Neural progenitor cell (in vitro differentiated cells): Measurements from ENCODE around the gene ABL1. TPM values are rescaled to one million over a fixed set of nuclear protein-coding genes. Genes with fewer than 3 reads are reported as not detected.

Experiments used
- DNase-seq: peaks from one replicate; pipeline ENCODE4 v3.0.0-alpha.2; 2016; ENCODE audit warnings: low spot score
- H2AFZ ChIP-seq: fragments of 200-600 bp; sonication (generic); replicated peaks from 2 replicates; pipeline ENCODE4 v1.6.1; 2016; ENCODE audit warnings: antibody characterized with exemption
- H3F3A ChIP-seq: fragments of 200-600 bp; sonication (generic); 2 replicates; pipeline ENCODE4 v1.6.1; 2016; ENCODE audit warnings: antibody characterized with exemption, low read depth
- H3K27ac ChIP-seq: fragments of 200-600 bp; sonication (generic); 2 replicates; pipeline ENCODE4 v1.5.1; 2016; ENCODE audit warnings: mild to moderate bottlenecking
- H3K27me3 ChIP-seq: fragments of 200-600 bp; sonication (generic); 2 replicates; pipeline ENCODE4 v1.6.1; 2016; ENCODE audit warnings: mild to moderate bottlenecking, moderate library complexity
- H3K36me3 ChIP-seq: fragments of 200-600 bp; sonication (generic); 2 replicates; pipeline ENCODE4 v1.5.1; 2016
- H3K4me1 ChIP-seq: fragments of 200-600 bp; sonication (generic); 2 replicates; pipeline ENCODE4 v1.6.1; 2016; ENCODE audit warnings: mixed run types
- H3K4me2 ChIP-seq: fragments of 200-600 bp; sonication (generic); 2 replicates; pipeline ENCODE4 v1.6.1; 2016
- H3K4me3 ChIP-seq: fragments of 200-600 bp; sonication (generic); 2 replicates; pipeline ENCODE4 v1.5.1; 2016
- H3K79me2 ChIP-seq: fragments of 200-600 bp; sonication (generic); 2 replicates; pipeline ENCODE4 v1.6.1; 2016; ENCODE audit warnings: low read depth
- H3K9ac ChIP-seq: fragments of 200-600 bp; sonication (generic); 2 replicates; pipeline ENCODE4 v1.6.1; 2016
- H3K9me3 ChIP-seq: fragments of 200-600 bp; sonication (generic); 2 replicates; pipeline ENCODE4 v1.5.1; 2016; ENCODE audit warnings: low read depth
- H4K20me1 ChIP-seq: fragments of 200-600 bp; sonication (generic); 2 replicates; pipeline ENCODE4 v1.6.1; 2016; ENCODE audit warnings: low read depth
- H3K27ac Mint-ChIP-seq: 3 replicates; pipeline ENCODE4 v1.8.0; 2021; ENCODE audit warnings: mixed read lengths
- H3K27me3 Mint-ChIP-seq: 2 replicates; pipeline ENCODE4 v1.8.0; 2022; ENCODE audit warnings: low read depth, mild to moderate bottlenecking, inconsistent platforms, moderate library complexity, mixed read lengths; ENCODE audit not compliant: insufficient read depth
- H3K36me3 Mint-ChIP-seq: 3 replicates; pipeline ENCODE4 v1.8.0; 2021; ENCODE audit warnings: mixed read lengths
- H3K4me1 Mint-ChIP-seq: 3 replicates; pipeline ENCODE4 v1.8.0; 2021; ENCODE audit warnings: mixed read lengths
- H3K4me3 Mint-ChIP-seq: 3 replicates; pipeline ENCODE4 v1.8.0; 2021; ENCODE audit warnings: mild to moderate bottlenecking, moderate library complexity, mixed read lengths
- H3K9me3 Mint-ChIP-seq: 3 replicates; pipeline ENCODE4 v1.8.0; 2020; ENCODE audit warnings: mixed read lengths
- CTCF ChIP-seq: fragments of 200-600 bp; sonication (generic); IDR thresholded peaks from 2 replicates; pipeline ENCODE4 v1.5.1; 2017; ENCODE audit warnings: antibody characterized with exemption, mild to moderate bottlenecking
- EZH2 ChIP-seq: fragments of 200-600 bp; sonication (generic); IDR thresholded peaks from 2 replicates; pipeline ENCODE4 v1.6.1; 2017; ENCODE audit warnings: antibody characterized with exemption, mild to moderate bottlenecking, moderate library complexity
- EZH2phosphoT487 ChIP-seq: fragments of 200-600 bp; sonication (generic); IDR thresholded peaks from 2 replicates; pipeline ENCODE4 v1.6.1; 2017; ENCODE audit warnings: antibody characterized with exemption
- total RNA-seq: library from RNA; depleted of rRNA; stranded (reverse); fragments of >200 nt; gene quantifications from 2 replicates; pipeline ENCODE4 v1.2.3, GENCODE V29; 2015; ENCODE audit warnings: low replicate concordance

Gene ABL1
- total RNA-seq, 1 donor from 2014 or later: 38.4 TPM

- no peak overlapping the region for H3K4me3 ChIP-seq
- Mint-ChIP-seq H3K27ac (no peak overlapping the region), H3K9me3 (no peaks in the 10 kb centered on the region), H3K27me3 (peaks cover 13% of the 10 kb centered on the region), H3K36me3 (no peaks in the 10 kb centered on the region), H3K4me3 (peak overlapping the region; percentile 43), H3K4me1 (peaks cover 22% of the 10 kb centered on the region)
- no peak overlapping the region for H2AFZ ChIP-seq
- H3K36me3 ChIP-seq: no peaks in the 10 kb centered on the region
- peaks cover 21% of the 10 kb centered on the region for H3K4me1 ChIP-seq
- H3K27me3 ChIP-seq: no peaks in the 10 kb centered on the region
- H3F3A ChIP-seq: peaks cover 18% of the 10 kb centered on the region
- no peak overlapping the region for H3K9ac ChIP-seq
- peak; percentile 70 for DNase-seq
- no peaks in the 10 kb centered on the region for H3K79me2 ChIP-seq
- no peak overlapping the region for H3K27ac ChIP-seq
- H3K4me2 ChIP-seq: peak overlapping the region; percentile 14
- H4K20me1 ChIP-seq: no peaks in the 10 kb centered on the region
- TF ChIP-seq EZH2: no peak
- TF ChIP-seq EZH2phosphoT487: no peak
- no peak for TF ChIP-seq CTCF
- no peaks in the 10 kb centered on the region for H3K9me3 ChIP-seq
Observed at GRCh38 chr9:130912932-130913598, 78.0 kb downstream of the ABL1 start.

GRCh38 chr9:130913599-130914416 lies 78.8 kb downstream of the ABL1 start:
- no peaks in the 10 kb centered on the region for H3K36me3 ChIP-seq
- Mint-ChIP-seq H3K9me3 (no peaks in the 10 kb centered on the region), H3K27ac (no peak overlapping the region), H3K27me3 (peaks cover 16% of the 10 kb centered on the region), H3K36me3 (no peaks in the 10 kb centered on the region), H3K4me1 (peaks cover 22% of the 10 kb centered on the region), H3K4me3 (no peak overlapping the region)
- TF ChIP-seq EZH2 (no peak), EZH2phosphoT487 (no peak), CTCF (no peak)
- H3K9me3 ChIP-seq: no peaks in the 10 kb centered on the region
- H3K9ac ChIP-seq: no peak overlapping the region
- no peak overlapping the region for H2AFZ ChIP-seq
- peaks cover 21% of the 10 kb centered on the region for H3K4me1 ChIP-seq
- no peak overlapping the region for H3K27ac ChIP-seq
- no peaks in the 10 kb centered on the region for H3K79me2 ChIP-seq
- no peak overlapping the region for H3K4me3 ChIP-seq
- DNase-seq: peak; percentile 57
- H3K27me3 ChIP-seq: no peaks in the 10 kb centered on the region
- H4K20me1 ChIP-seq: no peaks in the 10 kb centered on the region
- peak overlapping the region; percentile 14 for H3K4me2 ChIP-seq
- peaks cover 18% of the 10 kb centered on the region for H3F3A ChIP-seq

GRCh38 chr9:130914417-130915095 lies 79.5 kb downstream of the ABL1 start:
- Histone ChIP-seq H2AFZ (no peak overlapping the region), H3K36me3 (no peaks in the 10 kb centered on the region), H3K4me3 (no peak overlapping the region), H3K9ac (no peak overlapping the region), H3K27ac (no peak overlapping the region), H3K9me3 (no peaks in the 10 kb centered on the region), H4K20me1 (no peaks in the 10 kb centered on the region), H3K4me1 (peaks cover 26% of the 10 kb centered on the region), H3K27me3 (no peaks in the 10 kb centered on the region), H3K4me2 (no peak overlapping the region), H3K79me2 (no peaks in the 10 kb centered on the region), H3F3A (peaks cover 18% of the 10 kb centered on the region)
- no peak for TF ChIP-seq EZH2
- no peak for TF ChIP-seq EZH2phosphoT487
- TF ChIP-seq CTCF: no peak
- Mint-ChIP-seq H3K27me3 (peaks cover 21% of the 10 kb centered on the region), H3K9me3 (no peaks in the 10 kb centered on the region), H3K4me3 (no peak overlapping the region), H3K4me1 (peaks cover 28% of the 10 kb centered on the region), H3K36me3 (no peaks in the 10 kb centered on the region), H3K27ac (no peak overlapping the region)
- DNase-seq: no peak
